Thyroid gland (tissue), 4 donors: ENCODE results near the gene MAN2A2.

ENCODE experiments used
- POLR2A ChIP-seq, 2 donors: fragments of 450-650 bp; IDR thresholded peaks; one replicate each; pipeline ENCODE4 v1.6.1; 2017; ENCODE audit warnings: antibody characterized with exemption in 2 of 2, mild to moderate bottlenecking in 2 of 2, moderate library complexity in 1 of 2
- TF ChIP-seq, protein P1 (sequence below), 6 experiments: fragments of 200-600 bp in 3 of 6; fragments of 450-650 bp in 3 of 6; sonication (generic) in 3 of 6; IDR thresholded peaks; one replicate each; pipeline ENCODE4 v1.5.1; 2016 to 2019; ENCODE audit warnings: antibody characterized with exemption in 6 of 6, mild to moderate bottlenecking in 2 of 6, inconsistent platforms in 1 of 6, moderate library complexity in 1 of 6

DNA sequence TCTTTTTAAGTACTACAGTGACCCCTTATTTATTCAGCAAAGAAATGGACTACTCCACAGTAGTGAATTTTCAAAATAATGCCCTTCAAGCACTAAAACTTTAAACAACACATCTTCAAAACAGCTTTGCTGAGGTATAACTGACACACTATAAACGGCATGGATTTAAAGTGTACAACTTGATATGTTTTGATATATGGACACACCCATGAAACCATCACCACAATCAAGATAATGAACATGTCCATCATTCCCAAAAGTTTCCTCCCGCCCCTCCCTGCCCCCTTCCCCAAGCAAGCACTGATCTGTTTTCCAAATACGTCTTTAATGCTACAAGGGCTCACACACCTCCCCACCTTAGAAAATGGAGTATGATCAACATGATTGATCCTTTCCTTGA is 36.3 kb upstream of the MAN2A2 start:
- TF ChIP-seq, protein P1, sequence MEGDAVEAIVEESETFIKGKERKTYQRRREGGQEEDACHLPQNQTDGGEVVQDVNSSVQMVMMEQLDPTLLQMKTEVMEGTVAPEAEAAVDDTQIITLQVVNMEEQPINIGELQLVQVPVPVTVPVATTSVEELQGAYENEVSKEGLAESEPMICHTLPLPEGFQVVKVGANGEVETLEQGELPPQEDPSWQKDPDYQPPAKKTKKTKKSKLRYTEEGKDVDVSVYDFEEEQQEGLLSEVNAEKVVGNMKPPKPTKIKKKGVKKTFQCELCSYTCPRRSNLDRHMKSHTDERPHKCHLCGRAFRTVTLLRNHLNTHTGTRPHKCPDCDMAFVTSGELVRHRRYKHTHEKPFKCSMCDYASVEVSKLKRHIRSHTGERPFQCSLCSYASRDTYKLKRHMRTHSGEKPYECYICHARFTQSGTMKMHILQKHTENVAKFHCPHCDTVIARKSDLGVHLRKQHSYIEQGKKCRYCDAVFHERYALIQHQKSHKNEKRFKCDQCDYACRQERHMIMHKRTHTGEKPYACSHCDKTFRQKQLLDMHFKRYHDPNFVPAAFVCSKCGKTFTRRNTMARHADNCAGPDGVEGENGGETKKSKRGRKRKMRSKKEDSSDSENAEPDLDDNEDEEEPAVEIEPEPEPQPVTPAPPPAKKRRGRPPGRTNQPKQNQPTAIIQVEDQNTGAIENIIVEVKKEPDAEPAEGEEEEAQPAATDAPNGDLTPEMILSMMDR (IDR thresholded peaks at IDR 0.05) = no peak
- TF ChIP-seq POLR2A (IDR thresholded peaks at IDR 0.05) = no peak
